Activated gamma-delta T cell treated with anti-CD3 and anti-CD28 coated beads, Interleukin-2, amount 50 U/mL, for 16 hours (primary cell): Measurements from ENCODE around the gene SRGAP2C.
"Not testable (repeated sequence)": the region's sequence is repeated elsewhere in the genome, so short reads cannot be mapped to it uniquely, and the experiment has no call there.

Experiments
- DNase-seq: peaks from one replicate; pipeline ENCODE4 v3.0.0-alpha.2; 2020; ENCODE audit warnings: low read depth

Gene SRGAP2C

DNA sequence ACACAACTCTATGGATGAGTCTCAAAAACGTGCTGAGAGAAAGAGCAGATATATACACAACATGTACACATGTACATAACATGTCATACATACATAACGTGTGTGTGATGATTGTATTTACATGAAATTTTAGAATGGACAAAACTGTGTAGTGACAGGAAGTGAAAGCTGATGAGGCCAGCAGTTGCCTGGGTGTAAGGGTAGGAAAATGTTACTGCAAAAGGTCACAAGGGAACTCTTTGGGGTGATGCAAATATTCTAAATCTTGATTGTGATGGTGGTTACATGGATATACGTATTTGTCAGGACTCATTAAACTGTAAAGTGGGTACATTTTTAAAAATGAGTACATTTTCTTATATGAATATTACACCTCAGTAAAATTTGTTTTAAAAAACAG is 236.7 kb downstream of the SRGAP2C start:
- DNase-seq: not testable (repeated sequence)

DNA sequence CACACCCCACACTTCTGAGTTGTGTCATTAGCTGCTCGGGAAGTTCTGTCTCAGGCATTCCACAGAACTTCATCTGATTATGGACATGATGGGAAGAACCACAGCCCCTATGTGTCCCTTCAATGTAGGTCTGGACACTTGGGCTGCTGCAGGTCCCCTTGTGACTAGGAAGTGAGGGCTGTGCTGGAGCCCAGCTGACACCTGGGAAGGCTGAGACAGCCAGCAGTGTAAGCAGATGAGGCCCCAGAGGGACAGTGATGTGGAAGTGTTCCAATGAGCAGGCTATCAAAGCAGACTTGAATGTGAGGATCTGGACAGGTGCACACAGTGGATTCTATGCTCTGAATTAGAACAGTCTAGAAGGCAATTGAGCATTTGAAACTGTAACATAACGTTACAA is 239.2 kb downstream of the SRGAP2C start:
- not testable (repeated sequence) for DNase-seq

GRCh38 chr1:121433517-121433916 is 248.7 kb downstream of the SRGAP2C start:
- not testable (repeated sequence) for DNase-seq

- DNase-seq: not testable (repeated sequence)
Observed at GRCh38 chr1:121438862-121439261, 254.1 kb downstream of the SRGAP2C start.

DNA sequence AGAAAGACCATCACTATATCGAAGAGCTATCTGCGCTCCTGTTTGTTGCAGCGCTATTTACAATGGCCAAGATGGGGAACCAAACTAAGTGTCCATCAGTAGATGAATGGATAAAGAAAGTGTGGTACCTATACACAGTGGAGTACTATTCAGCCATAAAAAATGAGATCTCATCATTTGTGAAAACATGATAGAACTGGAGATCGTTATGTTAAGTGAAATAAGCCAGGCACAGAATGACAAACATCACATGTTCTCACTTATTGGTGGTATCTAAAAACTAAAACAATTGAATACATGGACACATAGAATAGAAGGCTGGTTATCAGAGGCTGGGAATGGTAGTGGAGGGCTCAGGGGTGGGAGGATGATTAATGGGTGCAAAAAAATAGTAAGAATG is 256.2 kb downstream of the SRGAP2C start:
- no peak for DNase-seq
